Measurements from ENCODE around the gene MAP4K1. TPM values are rescaled to one million over a fixed set of nuclear protein-coding genes. Genes with fewer than 3 reads are reported as not detected.
"Not testable (repeated sequence)": the region's sequence is repeated elsewhere in the genome, so short reads cannot be mapped to it uniquely, and the experiment has no call there.

The MAP4K1 gene
- total RNA-seq, 1 experiment from 2014 or later, result 0.56 TPM

- no peaks in the 10 kb centered on the region for H3K9me3 Mint-ChIP-seq (ENCODE audit: unreplicated experiment)
- ChIA-PET POLR2A (interaction anchor here (0.6 to 7.7 kb wide), 14 partner anchors 10 to 232 kb away, joined by 3 to 81 read pairs (median 4); partner anchors contain the start of genes ACTN4, EIF3K and FAM98C), CTCF (interaction anchor here (0.7 to 4.4 kb wide), 24 partner anchors 9 to 296 kb away, joined by 3 to 46 read pairs (median 6); partner anchors contain the start of genes EIF3K, FAM98C, MAP4K1 and MRPS12)
- intact Hi-C loops (cut with micrococcal nuclease), result loop anchor here (1.0 to 10.0 kb wide), 5 partner anchors 78 to 400 kb away; partner anchors contain the start of gene FAM98C
- peak overlapping the region; percentile 24 for H3K27ac Mint-ChIP-seq (ENCODE audit: low read depth, unreplicated experiment)
- TF ChIP-seq CTCF (IDR thresholded peaks at IDR 0.05; ENCODE audit: unreplicated experiment), result peak; percentile 91
- H3K27me3 Mint-ChIP-seq (ENCODE audit: insufficient read depth, unreplicated experiment), result no peaks in the 10 kb centered on the region
- peaks cover 52% of the 10 kb centered on the region for H3K36me3 Mint-ChIP-seq (ENCODE audit: insufficient read depth, unreplicated experiment)
- BruUV-seq (replicated peaks), result no TSS peak
- DNase-seq (ENCODE audit: unreplicated experiment), result peak; percentile 80
- no peak overlapping the region for H3K4me3 Mint-ChIP-seq (ENCODE audit: unreplicated experiment)
- H3K4me1 Mint-ChIP-seq (ENCODE audit: insufficient read depth, unreplicated experiment), result peaks cover 17% of the 10 kb centered on the region
These were observed 17.2 kb upstream of the MAP4K1 start for GRCh38 chr19:38634757-38635482.

GRCh38 chr19:38632476-38633213, 14.9 kb upstream of the MAP4K1 start:
- POLR2A ChIA-PET, result interaction anchor here (1.4 to 7.2 kb wide), 2 partner anchors 14 to 88 kb away, joined by 7 to 53 read pairs; partner anchors contain the start of gene EIF3K
- no peak for TF ChIP-seq CTCF (IDR thresholded peaks at IDR 0.05; ENCODE audit: unreplicated experiment)
- no TSS peak for BruUV-seq (replicated peaks)
- Mint-ChIP-seq H3K27ac (ENCODE audit: low read depth, unreplicated experiment) (no peak overlapping the region), H3K9me3 (ENCODE audit: unreplicated experiment) (no peaks in the 10 kb centered on the region), H3K4me1 (ENCODE audit: insufficient read depth, unreplicated experiment) (peaks cover 17% of the 10 kb centered on the region), H3K4me3 (ENCODE audit: unreplicated experiment) (no peak overlapping the region), H3K36me3 (ENCODE audit: insufficient read depth, unreplicated experiment) (peaks cover 72% of the 10 kb centered on the region), H3K27me3 (ENCODE audit: insufficient read depth, unreplicated experiment) (no peaks in the 10 kb centered on the region)
- DNase-seq (ENCODE audit: unreplicated experiment), result no peak
- CTCF ChIA-PET, result interaction anchor here (0.6 to 4.4 kb wide), 7 partner anchors 11 to 230 kb away, joined by 3 to 46 read pairs (median 5); partner anchors contain the start of genes EIF3K, FAM98C and MAP4K1
- intact Hi-C loops (cut with micrococcal nuclease), result loop anchor here (10.0 kb wide), 1 partner anchor 398 kb away; no protein-coding TSS in a partner anchor

- POLR2A ChIA-PET, result interaction anchor here (1.4 kb wide), 1 partner anchor 13 kb away, joined by 7 read pairs; the partner anchor contains the start of gene EIF3K
- BruUV-seq (replicated peaks); H3K4me3 Mint-ChIP-seq (ENCODE audit: unreplicated experiment); H3K27ac Mint-ChIP-seq (ENCODE audit: low read depth, unreplicated experiment); H3K27me3 Mint-ChIP-seq (ENCODE audit: insufficient read depth, unreplicated experiment); DNase-seq (ENCODE audit: unreplicated experiment); H3K9me3 Mint-ChIP-seq (ENCODE audit: unreplicated experiment): not testable (repeated sequence)
- CTCF ChIA-PET, result interaction anchor here (0.7 to 1.6 kb wide), 2 partner anchors 87 to 229 kb away, joined by 3 to 5 read pairs; partner anchors contain the start of gene FAM98C
- Mint-ChIP-seq H3K36me3 (ENCODE audit: insufficient read depth, unreplicated experiment) (peaks cover 74% of the 10 kb centered on the region), H3K4me1 (ENCODE audit: insufficient read depth, unreplicated experiment) (peaks cover 12% of the 10 kb centered on the region)
- intact Hi-C loops (cut with micrococcal nuclease), result loop anchor here (10.0 kb wide), 1 partner anchor 397 kb away; no protein-coding TSS in a partner anchor
These were observed 14.2 kb upstream of the MAP4K1 start for GRCh38 chr19:38631811-38632475.

GRCh38 chr19:38631301-38631700, 13.5 kb upstream of the MAP4K1 start:
- CTCF ChIA-PET; POLR2A ChIA-PET; H3K9me3 Mint-ChIP-seq (ENCODE audit: unreplicated experiment); H3K4me3 Mint-ChIP-seq (ENCODE audit: unreplicated experiment); H3K27ac Mint-ChIP-seq (ENCODE audit: low read depth, unreplicated experiment); H3K4me1 Mint-ChIP-seq (ENCODE audit: insufficient read depth, unreplicated experiment); BruUV-seq (replicated peaks); DNase-seq (ENCODE audit: unreplicated experiment); H3K27me3 Mint-ChIP-seq (ENCODE audit: insufficient read depth, unreplicated experiment): not testable (repeated sequence)
- intact Hi-C loops (cut with micrococcal nuclease), result loop anchor here (10.0 kb wide), 1 partner anchor 396 kb away; no protein-coding TSS in a partner anchor
- peaks cover 74% of the 10 kb centered on the region for H3K36me3 Mint-ChIP-seq (ENCODE audit: insufficient read depth, unreplicated experiment)
